Left lung (tissue), 10 donors: Measurements from ENCODE around the gene ENSA. TPM values are rescaled to one million over a fixed set of nuclear protein-coding genes. Genes with fewer than 3 reads are reported as not detected.
A peak's percentile ranks its signal among the peaks of the same experiment; 100 is the strongest.

Source experiments
- ATAC-seq: fragments of 200-7000 bp; cut with Tn5 transposase; one replicate; pipeline ENCODE4 v1.9.1; 2020; ENCODE audit warnings: moderate library complexity
- DNase-seq, 4 donors: peaks; one replicate each; pipeline ENCODE4 v3.0.0-alpha.2; 2013 to 2020
- H3K27ac ChIP-seq, 2 donors: fragments of 200-600 bp; sonication (generic) in 1 of 2; one replicate each; pipeline versions ENCODE4 v1.5.0 to v1.8.0; 2020 to 2021
- H3K27me3 ChIP-seq, 2 donors: fragments of 200-600 bp; sonication (generic) in 1 of 2; one replicate each; pipeline versions ENCODE4 v1.5.0 to v1.8.0; 2020 to 2021
- H3K36me3 ChIP-seq, 2 donors: fragments of 200-600 bp; sonication (generic) in 1 of 2; one replicate each; pipeline versions ENCODE4 v1.5.0 to v1.8.0; 2020 to 2021
- H3K4me1 ChIP-seq, 2 donors: fragments of 200-600 bp; one replicate each; pipeline ENCODE4 v1.8.0; 2021
- H3K4me3 ChIP-seq, 2 donors: fragments of 200-600 bp; sonication (generic) in 1 of 2; one replicate each; pipeline versions ENCODE4 v1.5.0 to v1.8.0; 2020 to 2021; ENCODE audit warnings: mild to moderate bottlenecking in 1 of 2
- H3K9me3 ChIP-seq, 2 donors: fragments of 200-600 bp; sonication (generic) in 1 of 2; one replicate each; pipeline versions ENCODE4 v1.5.0 to v1.8.0; 2020 to 2021
- CTCF ChIP-seq, 2 donors: fragments of 200-600 bp; sonication (generic) in 1 of 2; IDR thresholded peaks; one replicate each; pipeline versions ENCODE4 v1.5.0 to v1.8.0; 2021; ENCODE audit warnings: antibody characterized with exemption in 2 of 2
- intact Hi-C, 2 donors: fragments of 100-400 bp; cut with DNase I; formaldehyde crosslinking; loops; one replicate each; pipeline versions ENCODE4 v1.11.2 to v1.14.2; 2022
- polyA plus RNA-seq, 6 donors: library from polyadenylated mRNA; unstranded; fragments of 120-200 nt; gene quantifications; one replicate each; pipeline ENCODE4 v1.2.1, GENCODE V29; 2013; ENCODE audit not compliant: insufficient read length in 6 of 6
- total RNA-seq, 2 donors: library from RNA; stranded (reverse); fragmentation: NEBNext Ultra II Directional; extraction: Animal tissue kit (Norgen Biotek cat#: 25700); gene quantifications; one replicate each; pipeline ENCODE4 v1.2.1, GENCODE V29; 2021
- donor health status: DM: no; HTN: yes; CAD: no.
- donor health status: DM: no; HTN: no; CAD: no.

ENSA gene
- total and polyA plus RNA-seq, 8 donors = 180 to 218 (median 203) TPM

- ATAC-seq (peak; percentile 51), DNase-seq (peak in 3 of 4 donors; percentile 40 to 61 (median 45))
- intact Hi-C loops = loop anchor here in 1 of 2 donors (5.0 kb wide), 1 partner anchor 59 kb away; no protein-coding TSS in a partner anchor
- Histone ChIP-seq H3K9me3 (no peaks in the 10 kb centered on the region), H3K27ac (peak overlapping the region; percentile 62 to 63), H3K4me1 (peaks cover 30 to 81% of the 10 kb centered on the region in 2 donors), H3K4me3 (no peak overlapping the region), H3K27me3 (no peaks in the 10 kb centered on the region), H3K36me3 (peaks cover 0 to 84% of the 10 kb centered on the region in 2 donors)
- peak; percentile 69 to 74 for TF ChIP-seq CTCF (IDR thresholded peaks at IDR 0.05)
Observed at GRCh38 chr1:150621497-150622302, 7.7 kb downstream of the ENSA start.

- intact Hi-C loops = loop anchor here in 1 of 2 donors (5.0 kb wide), 1 partner anchor 59 kb away; no protein-coding TSS in a partner anchor
- peak overlapping the region; percentile 62 to 65 for H3K27ac ChIP-seq
- no peak for DNase-seq
- no peak for TF ChIP-seq CTCF (IDR thresholded peaks at IDR 0.05)
- peaks cover 30 to 82% of the 10 kb centered on the region in 2 donors for H3K4me1 ChIP-seq
- no peak for ATAC-seq
- no peak overlapping the region for H3K4me3 ChIP-seq
- no peaks in the 10 kb centered on the region for H3K27me3 ChIP-seq
- no peaks in the 10 kb centered on the region for H3K9me3 ChIP-seq
- peaks cover 0 to 77% of the 10 kb centered on the region in 2 donors for H3K36me3 ChIP-seq
Observed at GRCh38 chr1:150620919-150621318, 8.5 kb downstream of the ENSA start.

- no peaks in the 10 kb centered on the region for H3K9me3 ChIP-seq
- H3K27ac ChIP-seq = peak overlapping the region; percentile 62 to 65
- peaks cover 30 to 90% of the 10 kb centered on the region in 2 donors for H3K4me1 ChIP-seq
- ATAC-seq (peak; percentile 77), DNase-seq (peak in 2 of 4 donors; percentile 21 to 42)
- no peak overlapping the region for H3K4me3 ChIP-seq
- intact Hi-C loops = loop anchor here in 1 of 2 donors (5.0 kb wide), 1 partner anchor 58 kb away; no protein-coding TSS in a partner anchor
- H3K27me3 ChIP-seq = no peaks in the 10 kb centered on the region
- no peak for TF ChIP-seq CTCF (IDR thresholded peaks at IDR 0.05)
- peaks cover 0 to 66% of the 10 kb centered on the region in 2 donors for H3K36me3 ChIP-seq
Observed at GRCh38 chr1:150619576-150620509, 9.6 kb downstream of the ENSA start.

GRCh38 chr1:150615346-150616201 is 13.8 kb downstream of the ENSA start:
- peaks cover 46 to 94% of the 10 kb centered on the region in 2 donors for H3K4me1 ChIP-seq
- intact Hi-C loops = no loop called here
- H3K27ac ChIP-seq = peak overlapping the region; percentile 44 to 100
- H3K4me3 ChIP-seq = no peak overlapping the region
- H3K9me3 ChIP-seq = no peaks in the 10 kb centered on the region
- H3K36me3 ChIP-seq = peaks cover 0 to 26% of the 10 kb centered on the region in 2 donors
- DNase-seq = no peak
- ATAC-seq = no peak
- no peaks in the 10 kb centered on the region for H3K27me3 ChIP-seq
- no peak for TF ChIP-seq CTCF (IDR thresholded peaks at IDR 0.05)
